ENCODE data around the gene EPHB1. TPM values are rescaled to one million over a fixed set of nuclear protein-coding genes. Genes with fewer than 3 reads are reported as not detected.

EPHB1 gene
- polyA plus RNA-seq, 1 donor, result 3.7 TPM

DNA sequence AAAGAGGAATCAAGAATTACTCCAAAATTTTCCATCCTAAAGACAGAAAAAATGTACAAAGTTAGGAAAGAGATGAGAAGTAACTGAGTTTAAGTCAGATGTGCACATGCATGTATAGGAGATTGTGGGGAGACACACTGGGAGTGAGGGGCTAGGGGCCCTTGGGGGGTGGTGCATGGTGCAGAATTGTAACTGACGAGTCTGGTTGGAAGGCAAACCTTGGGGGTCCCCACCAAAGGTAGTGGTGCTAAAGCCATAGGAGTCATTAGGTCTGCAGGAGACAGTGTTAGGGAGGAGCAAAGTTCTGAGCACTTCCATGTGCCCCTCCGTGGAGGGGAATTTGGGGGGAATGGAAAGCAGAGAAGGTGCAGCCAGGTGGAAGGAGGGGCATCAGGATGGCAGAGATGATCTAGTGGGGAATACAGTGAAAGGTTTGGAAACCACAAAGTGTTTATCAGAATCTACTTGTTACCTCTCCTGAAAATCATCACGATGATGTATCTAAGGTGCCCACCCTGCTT is 37.5 kb upstream of the EPHB1 start:
- no peak overlapping the region for H3K4me3 ChIP-seq (ENCODE audit: low read length)

DNA sequence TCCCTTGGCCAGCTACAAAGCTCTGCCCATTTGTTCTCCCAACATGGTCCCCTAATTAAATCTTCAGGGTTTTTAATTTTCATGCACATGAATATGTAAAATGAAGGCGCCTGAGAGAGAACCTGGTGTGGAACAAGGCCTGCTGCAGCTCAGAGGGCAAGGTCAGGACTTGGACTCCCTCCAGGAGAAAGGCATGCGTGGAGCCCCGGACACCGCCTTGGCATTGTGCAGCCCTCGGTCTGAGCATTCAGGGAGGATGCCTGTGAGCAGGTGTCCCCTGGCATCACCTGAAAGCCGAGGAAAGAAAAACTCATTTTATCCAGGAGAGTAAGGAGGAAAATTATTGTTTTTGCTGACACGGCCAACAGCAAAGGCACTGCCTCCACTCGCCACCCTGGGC is 33.8 kb upstream of the EPHB1 start:
- Histone ChIP-seq H3K4me3 (ENCODE audit: low read length) (no peak overlapping the region), H3K36me3 (ENCODE audit: control insufficient read depth, insufficient read depth, low read length) (no peaks in the 10 kb centered on the region), H3K27ac (ENCODE audit: low read length) (no peak overlapping the region), H3K9me3 (ENCODE audit: control insufficient read depth, low read depth, low read length) (no peaks in the 10 kb centered on the region), H3K4me1 (ENCODE audit: control insufficient read depth, insufficient read depth, low read length) (no peaks in the 10 kb centered on the region), H3K27me3 (ENCODE audit: control insufficient read depth, insufficient read depth, low read length) (no peaks in the 10 kb centered on the region)
- 80% methylated on average over 1 of the region's 8 CpGs for WGBS (ENCODE audit: insufficient coverage, low lambda C conversion rate)
- no peak for DNase-seq

More for the DNA sequence above, 37.5 kb upstream of the EPHB1 start:
- no peaks in the 10 kb centered on the region for H3K36me3 ChIP-seq (ENCODE audit: control insufficient read depth, insufficient read depth, low read length)
- H3K9me3 ChIP-seq (ENCODE audit: control insufficient read depth, low read depth, low read length), result no peaks in the 10 kb centered on the region
- no peaks in the 10 kb centered on the region for H3K27me3 ChIP-seq (ENCODE audit: control insufficient read depth, insufficient read depth, low read length)
- no CpG with 5 or more reads among the region's 3 CpGs for WGBS (ENCODE audit: insufficient coverage, low lambda C conversion rate)
- no peak for DNase-seq
- H3K27ac ChIP-seq (ENCODE audit: low read length), result no peak overlapping the region
- H3K4me1 ChIP-seq (ENCODE audit: control insufficient read depth, insufficient read depth, low read length), result no peaks in the 10 kb centered on the region

DNA sequence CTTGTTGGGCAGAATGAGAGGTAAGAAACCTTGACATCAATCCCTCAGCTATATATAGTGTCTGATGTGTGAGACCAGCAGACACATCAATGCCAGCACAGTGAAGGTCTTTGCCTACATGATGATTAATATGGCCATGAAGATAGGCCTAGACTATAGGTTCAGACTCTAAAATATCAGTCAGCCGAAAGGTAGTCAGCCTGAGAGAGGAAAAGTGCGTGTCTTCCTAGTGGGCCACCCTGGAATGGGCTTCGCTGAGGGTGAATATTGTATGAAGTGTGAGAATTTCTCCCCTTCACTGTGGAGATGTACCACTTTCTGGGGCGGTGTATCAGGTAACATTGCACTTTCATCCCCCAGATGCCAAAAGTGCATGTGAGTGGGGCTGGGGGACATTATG is 33.0 kb upstream of the EPHB1 start:
- Histone ChIP-seq H3K4me3 (ENCODE audit: low read length) (no peak overlapping the region), H3K4me1 (ENCODE audit: control insufficient read depth, insufficient read depth, low read length) (no peaks in the 10 kb centered on the region), H3K36me3 (ENCODE audit: control insufficient read depth, insufficient read depth, low read length) (no peaks in the 10 kb centered on the region), H3K27me3 (ENCODE audit: control insufficient read depth, insufficient read depth, low read length) (no peaks in the 10 kb centered on the region), H3K9me3 (ENCODE audit: control insufficient read depth, low read depth, low read length) (no peaks in the 10 kb centered on the region), H3K27ac (ENCODE audit: low read length) (no peak overlapping the region)
- no CpG with 5 or more reads among the region's 4 CpGs for WGBS (ENCODE audit: insufficient coverage, low lambda C conversion rate)
- no peak for DNase-seq

DNA sequence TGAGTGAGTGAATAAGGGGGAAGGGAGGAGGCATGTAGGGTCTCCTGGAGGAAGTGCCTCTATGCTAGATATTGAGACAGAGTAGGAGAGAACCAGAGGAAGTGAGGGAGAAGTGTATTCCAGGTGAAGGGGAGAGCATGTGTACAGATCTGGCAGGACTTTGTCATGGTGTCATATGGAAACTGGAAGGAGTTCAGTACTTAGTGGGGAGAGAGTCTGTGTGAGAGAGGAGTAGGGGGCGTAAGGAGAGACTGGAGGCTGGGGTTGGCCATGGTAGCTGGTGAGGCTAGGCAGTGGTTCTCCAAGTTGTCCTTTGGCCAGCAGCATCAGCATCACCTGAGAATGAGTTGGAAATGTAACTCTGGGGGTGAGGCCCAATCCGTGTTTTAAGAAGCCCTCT is 29.6 kb upstream of the EPHB1 start:
- Histone ChIP-seq H3K9me3 (ENCODE audit: control insufficient read depth, low read depth, low read length) (no peaks in the 10 kb centered on the region), H3K4me1 (ENCODE audit: control insufficient read depth, insufficient read depth, low read length) (peaks cover 18% of the 10 kb centered on the region), H3K36me3 (ENCODE audit: control insufficient read depth, insufficient read depth, low read length) (no peaks in the 10 kb centered on the region), H3K4me3 (ENCODE audit: low read length) (no peak overlapping the region), H3K27me3 (ENCODE audit: control insufficient read depth, insufficient read depth, low read length) (no peaks in the 10 kb centered on the region), H3K27ac (ENCODE audit: low read length) (no peak overlapping the region)
- DNase-seq, result no peak
- WGBS (ENCODE audit: insufficient coverage, low lambda C conversion rate), result no CpG with 5 or more reads among the region's 2 CpGs

DNA sequence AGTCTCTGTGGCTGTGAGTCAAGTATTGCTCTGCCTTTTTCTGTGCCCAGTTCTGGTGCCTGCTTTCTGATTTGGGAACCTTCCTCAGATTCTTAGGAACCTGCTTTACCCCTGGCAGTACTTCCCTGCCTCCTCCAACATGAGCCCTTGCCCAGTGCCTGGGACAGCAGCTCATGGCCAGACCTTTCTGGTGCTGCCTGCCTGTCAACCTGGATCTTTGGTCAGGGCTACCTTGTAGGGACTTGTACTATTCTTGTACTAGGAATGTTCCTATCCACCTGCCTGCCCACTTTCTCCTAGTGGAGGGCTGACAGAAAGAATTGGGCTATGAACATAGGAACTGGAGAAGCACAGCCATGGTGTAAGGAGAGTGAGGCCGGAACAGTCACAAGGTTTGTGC is 28.8 kb upstream of the EPHB1 start:
- DNase-seq, result no peak
- no peak overlapping the region for H3K4me3 ChIP-seq (ENCODE audit: low read length)
- H3K9me3 ChIP-seq (ENCODE audit: control insufficient read depth, low read depth, low read length), result no peaks in the 10 kb centered on the region
- no CpG with 5 or more reads among the region's 1 CpG for WGBS (ENCODE audit: insufficient coverage, low lambda C conversion rate)
- no peaks in the 10 kb centered on the region for H3K36me3 ChIP-seq (ENCODE audit: control insufficient read depth, insufficient read depth, low read length)
- peaks cover 18% of the 10 kb centered on the region for H3K4me1 ChIP-seq (ENCODE audit: control insufficient read depth, insufficient read depth, low read length)
- H3K27me3 ChIP-seq (ENCODE audit: control insufficient read depth, insufficient read depth, low read length), result no peaks in the 10 kb centered on the region
- no peak overlapping the region for H3K27ac ChIP-seq (ENCODE audit: low read length)

DNA sequence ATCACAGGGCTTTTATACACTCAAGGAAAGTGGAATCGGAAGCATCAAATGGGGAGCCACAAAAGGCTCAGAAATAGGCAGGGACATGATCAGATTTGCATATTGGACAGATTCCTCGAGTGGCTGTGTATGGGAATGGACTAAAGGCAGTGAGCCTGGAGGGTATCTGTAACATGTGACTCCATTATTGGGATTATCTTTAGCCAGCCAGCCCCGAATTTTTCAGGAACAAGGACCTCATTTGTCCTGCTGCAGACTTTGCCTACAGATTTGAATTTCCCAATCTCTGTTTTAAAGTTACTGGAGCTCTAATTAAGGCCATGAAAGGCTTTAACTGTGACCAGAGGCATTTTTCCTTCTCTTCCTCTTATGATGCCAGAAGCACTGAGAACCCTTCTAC is 26.9 kb upstream of the EPHB1 start:
- H3K36me3 ChIP-seq (ENCODE audit: control insufficient read depth, insufficient read depth, low read length), result no peaks in the 10 kb centered on the region
- no peak for DNase-seq
- WGBS (ENCODE audit: insufficient coverage, low lambda C conversion rate), result 83% methylated on average over 1 of the region's 3 CpGs
- H3K4me1 ChIP-seq (ENCODE audit: control insufficient read depth, insufficient read depth, low read length), result peaks cover 18% of the 10 kb centered on the region
- no peaks in the 10 kb centered on the region for H3K27me3 ChIP-seq (ENCODE audit: control insufficient read depth, insufficient read depth, low read length)
- no peaks in the 10 kb centered on the region for H3K9me3 ChIP-seq (ENCODE audit: control insufficient read depth, low read depth, low read length)
- no peak overlapping the region for H3K4me3 ChIP-seq (ENCODE audit: low read length)
- H3K27ac ChIP-seq (ENCODE audit: low read length), result no peak overlapping the region

DNA sequence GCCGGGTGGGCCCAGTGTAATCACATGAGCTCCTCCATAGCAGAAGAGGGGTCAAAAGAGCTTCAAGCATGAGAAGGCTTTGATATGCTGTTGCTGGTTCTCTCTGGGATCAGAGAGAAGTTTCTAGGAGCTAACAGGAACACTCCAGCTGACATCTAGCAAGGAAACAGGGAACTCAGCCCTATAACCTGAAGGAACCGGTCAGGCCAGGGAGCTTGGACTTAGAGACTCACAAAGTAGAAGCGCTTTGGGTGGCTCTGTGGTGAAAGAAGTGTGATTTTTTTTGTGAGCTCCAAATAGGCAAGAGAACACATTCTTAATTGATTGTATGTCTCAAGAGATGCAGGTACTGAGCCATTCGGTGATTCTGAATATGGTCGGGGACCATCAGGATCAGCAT is 26.2 kb upstream of the EPHB1 start:
- Histone ChIP-seq H3K4me1 (ENCODE audit: control insufficient read depth, insufficient read depth, low read length) (peaks cover 18% of the 10 kb centered on the region), H3K27ac (ENCODE audit: low read length) (peak overlapping the region; percentile 13), H3K9me3 (ENCODE audit: control insufficient read depth, low read depth, low read length) (no peaks in the 10 kb centered on the region), H3K27me3 (ENCODE audit: control insufficient read depth, insufficient read depth, low read length) (no peaks in the 10 kb centered on the region), H3K36me3 (ENCODE audit: control insufficient read depth, insufficient read depth, low read length) (no peaks in the 10 kb centered on the region), H3K4me3 (ENCODE audit: low read length) (no peak overlapping the region)
- DNase-seq, result peak; percentile 29 to 62
- WGBS (ENCODE audit: insufficient coverage, low lambda C conversion rate), result no CpG with 5 or more reads among the region's 5 CpGs

DNA sequence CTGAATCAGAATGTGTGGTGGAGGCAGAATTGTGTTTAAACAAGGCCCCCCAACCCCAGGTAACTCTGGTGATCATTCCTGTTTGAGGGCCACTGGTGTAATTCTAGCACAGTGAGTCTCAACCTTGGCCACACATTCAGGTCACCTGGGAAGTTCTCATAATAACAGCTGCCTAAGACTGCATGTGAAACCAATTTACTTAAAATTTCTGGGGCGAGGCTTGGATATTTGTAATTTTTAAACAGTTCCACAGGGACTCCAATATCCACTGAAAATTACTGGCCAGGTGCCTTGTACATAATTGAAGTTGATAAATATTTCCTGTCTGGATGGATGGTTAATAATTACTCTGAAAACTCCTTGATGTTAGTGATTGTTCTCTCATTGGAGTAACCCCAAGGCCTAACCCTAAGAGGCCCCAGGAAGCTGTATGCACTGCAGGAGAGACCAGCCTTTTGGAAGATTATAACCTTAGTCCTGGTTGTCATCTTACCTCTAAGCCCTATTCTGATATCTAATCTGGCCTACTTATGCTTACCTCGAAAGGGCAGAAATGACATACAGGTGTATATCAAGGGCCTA is 25.7 kb upstream of the EPHB1 start:
- WGBS (ENCODE audit: insufficient coverage, low lambda C conversion rate), result 17% methylated on average over 1 of the region's 2 CpGs
- Histone ChIP-seq H3K4me3 (ENCODE audit: low read length) (no peak overlapping the region), H3K27me3 (ENCODE audit: control insufficient read depth, insufficient read depth, low read length) (no peaks in the 10 kb centered on the region), H3K36me3 (ENCODE audit: control insufficient read depth, insufficient read depth, low read length) (no peaks in the 10 kb centered on the region), H3K27ac (ENCODE audit: low read length) (peak overlapping the region; percentile 13), H3K4me1 (ENCODE audit: control insufficient read depth, insufficient read depth, low read length) (peaks cover 18% of the 10 kb centered on the region), H3K9me3 (ENCODE audit: control insufficient read depth, low read depth, low read length) (no peaks in the 10 kb centered on the region)
- DNase-seq, result peak in 1 of 2 donors; percentile 60

DNA sequence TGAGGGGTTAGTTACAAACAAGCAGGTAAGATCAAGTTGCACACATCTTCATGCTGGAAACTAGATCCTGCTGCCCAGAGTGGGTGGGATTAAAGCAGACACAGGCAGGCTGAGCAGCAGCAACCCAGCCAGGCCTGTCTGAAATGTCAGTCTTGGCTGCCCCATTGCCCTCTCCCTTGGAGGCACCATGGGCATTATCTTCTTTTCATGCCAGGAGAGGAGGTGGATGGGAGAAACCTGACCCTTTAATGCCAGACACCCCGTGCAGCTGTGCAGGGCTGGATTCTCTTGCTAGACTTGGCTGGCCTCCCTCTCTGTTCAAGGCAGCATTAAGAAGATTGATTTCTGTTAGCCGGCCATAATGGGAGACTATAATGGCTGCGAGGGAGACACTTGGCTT is 23.0 kb upstream of the EPHB1 start:
- WGBS (ENCODE audit: insufficient coverage, low lambda C conversion rate), result no CpG with 5 or more reads among the region's 3 CpGs
- Histone ChIP-seq H3K4me1 (ENCODE audit: control insufficient read depth, insufficient read depth, low read length) (peaks cover 18% of the 10 kb centered on the region), H3K36me3 (ENCODE audit: control insufficient read depth, insufficient read depth, low read length) (no peaks in the 10 kb centered on the region), H3K4me3 (ENCODE audit: low read length) (no peak overlapping the region), H3K27me3 (ENCODE audit: control insufficient read depth, insufficient read depth, low read length) (no peaks in the 10 kb centered on the region), H3K9me3 (ENCODE audit: control insufficient read depth, low read depth, low read length) (no peaks in the 10 kb centered on the region), H3K27ac (ENCODE audit: low read length) (no peak overlapping the region)
- DNase-seq, result no peak

DNA sequence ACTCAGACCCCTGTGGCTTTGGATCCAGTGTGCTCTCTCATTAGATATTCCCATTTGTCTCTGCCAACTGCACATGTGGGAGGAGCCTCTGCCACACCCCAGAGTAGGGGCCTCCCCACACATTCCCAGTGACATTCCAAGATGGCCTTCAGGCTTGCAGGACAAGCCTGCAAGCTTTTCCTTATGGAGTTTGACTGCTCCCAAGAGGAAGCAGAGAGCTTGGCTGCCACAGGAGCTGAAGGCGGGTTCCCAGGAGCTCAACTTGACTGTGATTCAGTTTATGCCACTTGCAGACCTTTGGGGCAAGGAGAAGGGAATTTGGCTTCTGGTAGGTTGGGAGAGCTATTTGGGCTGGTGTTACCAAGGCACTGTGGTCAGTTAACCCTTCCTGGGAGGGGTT is 22.5 kb upstream of the EPHB1 start:
- H3K4me3 ChIP-seq (ENCODE audit: low read length), result no peak overlapping the region
- H3K27ac ChIP-seq (ENCODE audit: low read length), result no peak overlapping the region
- H3K4me1 ChIP-seq (ENCODE audit: control insufficient read depth, insufficient read depth, low read length), result peaks cover 18% of the 10 kb centered on the region
- no CpG with 5 or more reads among the region's 1 CpG for WGBS (ENCODE audit: insufficient coverage, low lambda C conversion rate)
- no peaks in the 10 kb centered on the region for H3K36me3 ChIP-seq (ENCODE audit: control insufficient read depth, insufficient read depth, low read length)
- DNase-seq, result no peak
- H3K27me3 ChIP-seq (ENCODE audit: control insufficient read depth, insufficient read depth, low read length), result no peaks in the 10 kb centered on the region
- H3K9me3 ChIP-seq (ENCODE audit: control insufficient read depth, low read depth, low read length), result no peaks in the 10 kb centered on the region

DNA sequence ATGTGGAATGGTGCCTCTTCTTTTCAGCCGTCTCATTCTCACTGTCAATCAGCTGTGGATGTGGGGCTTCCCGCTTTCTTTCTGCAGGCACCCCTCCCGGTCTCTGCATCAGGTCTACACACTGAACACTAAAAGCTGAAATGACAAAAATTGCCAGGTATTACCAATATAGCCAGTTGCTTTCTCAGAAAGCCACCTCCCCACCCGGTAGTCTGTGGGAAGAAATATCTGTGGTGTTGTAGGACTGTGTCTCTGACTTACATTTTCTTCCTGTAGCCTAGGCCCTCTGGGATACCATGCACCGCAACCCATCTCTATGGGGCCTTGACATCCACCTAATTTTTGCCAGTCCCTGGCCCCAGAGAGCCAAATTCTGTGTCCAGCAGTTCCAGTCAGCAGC is 19.2 kb upstream of the EPHB1 start:
- Histone ChIP-seq H3K4me1 (ENCODE audit: control insufficient read depth, insufficient read depth, low read length) (peaks cover 2% of the 10 kb centered on the region), H3K9me3 (ENCODE audit: control insufficient read depth, low read depth, low read length) (no peaks in the 10 kb centered on the region), H3K27ac (ENCODE audit: low read length) (no peak overlapping the region), H3K27me3 (ENCODE audit: control insufficient read depth, insufficient read depth, low read length) (no peaks in the 10 kb centered on the region), H3K36me3 (ENCODE audit: control insufficient read depth, insufficient read depth, low read length) (no peaks in the 10 kb centered on the region), H3K4me3 (ENCODE audit: low read length) (no peak overlapping the region)
- no peak for DNase-seq
- WGBS (ENCODE audit: insufficient coverage, low lambda C conversion rate), result no CpG with 5 or more reads among the region's 5 CpGs
